CD4-positive, alpha-beta T cell treated with Interleukin-1 beta for 1 hour (primary cell): ENCODE measurements around the gene CDON.

Source experiments
- DNase-seq, 2 donors: peaks; one replicate each; pipeline ENCODE4 v3.0.0-alpha.2; 2020 to 2022

Gene CDON

GRCh38 chr11:125954945-125955640 is 107.6 kb downstream of the CDON start:
- no peak for DNase-seq

DNA sequence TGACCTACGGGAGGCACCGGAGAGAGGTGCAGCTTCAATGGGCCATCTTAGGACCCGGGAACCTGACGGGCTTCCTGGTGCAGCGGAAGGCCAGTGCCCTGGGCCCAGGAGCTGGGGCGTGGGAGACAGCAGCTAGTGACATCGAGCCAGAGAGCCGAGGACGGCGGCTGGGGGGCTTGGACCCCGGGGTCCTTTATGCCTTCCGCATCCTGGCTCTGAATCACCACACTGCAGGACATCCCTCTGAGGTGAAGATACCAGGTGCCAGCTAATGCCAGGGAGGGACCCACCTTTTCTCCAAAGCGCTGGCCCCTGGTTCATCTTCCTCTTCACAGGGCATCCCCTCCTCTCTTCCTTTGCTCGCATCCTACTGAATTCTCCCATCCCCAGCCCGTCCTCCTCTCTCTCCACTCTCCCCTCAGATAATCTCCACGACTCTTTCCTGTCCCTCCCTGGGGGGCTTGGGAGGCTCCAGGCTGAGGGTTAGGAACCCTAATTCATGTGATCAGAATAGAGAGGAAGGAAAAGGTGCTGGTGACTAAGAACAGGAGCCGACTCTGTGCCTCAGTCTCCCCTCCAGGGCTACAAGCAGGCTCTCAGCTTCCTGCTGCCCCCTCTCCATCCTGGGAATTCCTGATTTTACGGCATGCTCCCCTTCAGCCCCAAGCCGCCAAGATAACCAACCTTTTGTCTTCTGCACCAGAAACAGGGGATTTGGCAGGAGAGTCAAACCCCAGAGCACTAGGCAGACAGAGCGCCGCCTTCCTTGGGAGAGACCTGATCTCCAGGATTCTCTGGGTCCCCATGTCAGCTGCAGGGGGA is 108.3 kb downstream of the CDON start:
- DNase-seq: no peak

DNA sequence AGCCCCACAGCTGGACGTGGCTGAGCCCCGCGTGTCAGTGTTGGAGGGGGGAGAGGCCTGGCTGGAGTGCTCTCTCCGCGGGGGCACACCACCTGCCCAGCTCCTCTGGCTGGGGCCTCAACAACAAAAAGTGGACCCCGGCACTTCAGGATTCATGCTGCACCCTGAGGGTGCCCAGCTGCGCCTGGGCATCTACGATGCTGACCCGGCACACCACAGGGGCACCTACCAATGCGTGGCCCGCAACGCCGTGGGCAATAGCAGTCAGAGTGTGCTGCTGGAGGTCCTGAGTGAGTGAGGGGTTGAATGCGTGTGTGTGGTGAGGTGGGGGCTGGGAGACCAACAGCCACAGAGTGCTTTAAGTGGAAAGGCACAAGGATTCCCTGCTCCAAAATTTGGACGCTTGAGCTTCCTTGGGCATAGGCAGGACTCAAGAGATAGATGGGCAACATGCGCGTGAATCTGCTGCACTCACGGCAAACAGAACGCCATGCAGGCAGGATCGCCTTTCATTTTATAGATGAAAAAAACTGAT is 109.2 kb downstream of the CDON start:
- DNase-seq: no peak

DNA sequence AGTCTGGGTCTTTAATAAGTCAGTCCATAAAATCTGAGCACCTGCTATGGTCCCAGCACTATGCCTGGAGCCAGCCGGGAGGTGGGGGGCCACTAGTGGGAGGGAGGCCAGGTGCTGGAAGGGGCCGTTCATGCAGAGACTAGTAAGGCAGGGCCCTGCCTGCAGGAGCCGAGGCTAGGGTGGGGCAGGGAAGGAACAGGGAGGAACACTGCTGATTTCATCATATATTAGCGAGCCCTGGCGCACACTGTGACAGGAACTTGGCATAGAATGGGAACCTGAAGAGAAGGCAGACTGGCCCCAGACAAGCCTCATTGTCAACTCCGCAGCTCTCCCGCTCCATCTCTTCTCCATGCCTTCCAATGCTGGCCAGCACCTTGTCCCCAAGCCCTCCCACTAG is 109.7 kb downstream of the CDON start:
- DNase-seq: no peak

DNA sequence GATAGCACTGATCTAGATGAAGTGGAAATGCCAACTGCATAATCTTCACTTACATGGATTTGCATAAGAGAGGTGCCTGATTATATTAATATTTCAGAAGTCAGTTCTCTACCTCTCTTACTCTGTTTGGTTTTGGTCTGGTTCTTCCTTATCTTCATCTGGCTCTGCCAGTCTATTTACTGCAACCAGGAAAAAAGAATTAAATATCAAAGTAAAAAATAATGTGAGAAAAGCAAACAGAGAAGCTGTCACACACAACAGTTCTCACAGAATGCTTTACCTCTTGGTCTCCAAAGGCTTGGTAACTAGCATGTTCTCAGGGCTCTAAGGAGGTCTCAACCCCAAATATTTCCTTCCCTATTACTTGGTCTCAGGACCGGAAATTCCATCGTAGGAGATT is 110.1 kb downstream of the CDON start:
- DNase-seq: no peak

DNA sequence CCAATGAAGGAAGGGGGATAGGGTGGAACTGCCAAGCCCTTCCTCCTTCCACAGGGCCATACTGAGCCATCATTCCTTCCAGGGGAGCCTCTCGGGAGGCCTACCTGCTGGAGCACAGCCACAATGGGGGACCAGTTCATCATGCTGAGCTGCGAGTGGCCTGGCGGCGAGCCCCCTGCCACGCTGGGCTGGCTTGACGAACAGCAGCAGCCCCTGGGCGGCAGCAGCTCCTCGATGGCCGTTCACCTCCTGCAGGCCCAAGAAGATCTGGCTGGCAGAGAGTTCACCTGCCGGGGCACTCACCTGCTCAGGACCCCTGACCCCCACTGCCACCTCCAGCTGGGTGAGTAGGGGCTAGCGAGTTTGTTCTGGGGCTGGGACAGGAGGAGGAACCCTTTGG is 110.9 kb downstream of the CDON start:
- no peak for DNase-seq

DNA sequence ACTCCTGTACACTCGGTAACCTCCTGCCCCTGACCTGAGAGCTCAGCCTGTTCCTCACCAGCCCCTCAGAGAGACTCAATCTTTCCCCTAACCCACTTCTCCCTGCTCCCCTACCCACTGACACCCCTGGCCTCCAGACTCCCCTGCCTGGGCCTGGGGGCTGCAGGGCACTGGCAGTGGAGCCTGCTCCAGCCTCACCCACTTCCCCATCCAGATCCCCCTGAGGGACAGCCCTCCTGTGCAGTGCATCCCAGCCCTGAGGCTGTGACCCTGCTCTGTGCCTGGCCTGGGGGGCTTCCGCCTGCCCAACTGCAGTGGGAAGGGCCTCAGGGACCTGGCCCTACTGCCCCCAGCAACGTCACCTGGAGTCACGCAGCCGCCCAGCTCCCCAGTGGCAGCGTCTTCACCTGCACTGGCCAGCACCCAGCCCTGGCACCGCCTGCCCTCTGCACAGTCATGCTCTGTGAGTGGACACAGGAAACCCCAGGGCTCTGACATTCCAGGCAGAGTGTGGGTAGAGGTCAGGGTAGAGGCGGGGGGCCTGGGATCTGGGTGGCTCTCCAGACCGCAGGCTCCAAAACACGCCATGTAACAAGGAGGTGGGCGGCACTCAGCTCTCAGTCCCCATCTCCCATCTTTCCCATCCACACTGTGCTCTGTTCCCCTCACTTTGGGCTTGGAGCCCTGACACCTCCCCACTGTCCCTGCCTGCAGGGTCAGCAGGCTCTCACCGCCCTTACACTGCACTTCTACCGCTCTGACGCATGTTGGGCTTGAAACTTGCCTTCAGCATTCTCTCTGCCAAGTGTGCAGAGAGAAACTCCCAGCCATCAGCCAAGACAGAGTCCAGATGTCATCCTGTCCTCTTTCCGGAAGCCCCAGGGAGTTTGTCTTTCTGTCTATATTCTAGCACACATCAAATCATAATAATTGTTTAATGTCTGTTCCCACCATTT is 111.7 kb downstream of the CDON start:
- no peak for DNase-seq

GRCh38 chr11:125950178-125950490 is 112.5 kb downstream of the CDON start:
- DNase-seq: no peak

- DNase-seq: no peak
Observed at GRCh38 chr11:125949271-125950177, 113.1 kb downstream of the CDON start.

DNA sequence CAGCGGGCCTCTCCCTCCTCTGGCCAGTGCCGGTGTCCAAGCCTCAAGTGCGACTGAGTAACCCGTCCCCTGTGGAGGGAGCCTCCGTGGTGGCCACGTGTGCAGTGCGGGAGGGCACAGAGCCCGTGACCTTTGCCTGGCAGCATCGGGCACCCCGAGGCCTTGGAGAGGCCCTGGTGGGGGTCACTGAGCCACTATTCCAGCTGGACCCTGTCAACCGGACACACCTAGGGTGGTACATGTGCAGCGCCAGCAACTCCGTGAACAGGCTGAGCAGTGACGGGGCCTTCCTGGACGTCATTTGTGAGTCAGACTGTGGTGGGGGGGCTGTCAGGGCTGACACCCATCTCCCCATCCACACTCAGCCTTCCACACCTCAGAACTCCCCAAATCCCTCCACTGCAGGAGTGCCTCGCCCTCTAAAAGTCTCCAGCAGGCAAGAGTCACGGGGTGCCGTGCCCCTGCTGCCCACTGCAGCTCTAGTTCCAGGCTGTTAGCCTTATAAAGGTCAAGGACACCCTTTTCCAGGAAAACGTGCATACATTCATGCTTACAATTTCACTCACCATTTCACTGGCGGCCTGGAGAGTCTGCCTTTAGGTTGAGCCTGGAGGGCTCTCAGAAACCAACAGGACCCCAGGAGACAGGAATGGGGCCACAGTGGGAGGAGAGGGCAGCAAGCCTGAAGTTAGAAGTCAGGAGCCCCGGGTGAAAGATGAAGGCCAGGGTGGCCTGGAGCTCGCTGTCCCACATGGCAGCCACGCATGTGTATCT is 114.2 kb downstream of the CDON start:
- DNase-seq: no peak

DNA sequence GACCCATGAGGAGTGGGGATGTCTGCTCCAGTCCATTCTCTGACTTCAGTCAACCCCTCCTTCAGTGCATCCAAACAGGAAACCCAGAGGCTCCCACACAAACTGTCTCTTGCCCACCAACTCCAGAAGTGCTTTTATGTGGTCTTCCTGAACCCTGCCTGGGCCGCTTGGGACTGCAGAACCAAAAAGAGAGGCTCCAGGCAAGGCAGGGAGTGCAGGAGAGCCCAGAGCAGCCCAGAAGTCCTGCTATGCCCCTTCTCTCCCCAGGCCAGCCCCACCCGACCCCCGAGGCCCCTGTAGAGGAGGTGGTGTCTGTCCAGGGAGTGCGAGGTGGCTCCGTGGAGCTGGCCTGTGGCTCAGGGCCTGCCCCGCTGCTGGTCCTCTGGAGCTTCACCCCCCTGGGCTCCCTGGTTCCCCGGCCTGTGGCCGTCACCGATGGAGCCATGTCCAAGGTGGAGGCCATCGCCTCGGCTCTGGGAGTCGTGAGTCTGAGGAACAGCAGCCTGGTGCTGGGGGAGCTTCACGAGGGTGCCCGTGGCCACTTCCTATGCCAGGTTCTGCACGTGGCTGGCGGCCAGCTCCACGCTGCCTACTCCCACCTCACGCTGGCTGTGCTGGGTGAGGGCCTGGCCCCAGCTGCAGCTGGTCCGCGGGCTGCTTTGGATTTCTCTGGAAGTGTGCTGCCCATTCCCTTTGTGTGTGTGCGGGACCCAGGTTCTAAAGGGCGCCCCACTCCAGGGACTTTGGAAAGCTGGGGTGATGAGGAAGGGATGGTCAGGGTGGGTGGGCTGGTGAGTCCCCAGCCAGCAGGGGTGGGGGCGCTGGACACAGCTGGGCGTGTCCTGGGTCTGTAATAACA is 115.0 kb downstream of the CDON start:
- DNase-seq: no peak

DNA sequence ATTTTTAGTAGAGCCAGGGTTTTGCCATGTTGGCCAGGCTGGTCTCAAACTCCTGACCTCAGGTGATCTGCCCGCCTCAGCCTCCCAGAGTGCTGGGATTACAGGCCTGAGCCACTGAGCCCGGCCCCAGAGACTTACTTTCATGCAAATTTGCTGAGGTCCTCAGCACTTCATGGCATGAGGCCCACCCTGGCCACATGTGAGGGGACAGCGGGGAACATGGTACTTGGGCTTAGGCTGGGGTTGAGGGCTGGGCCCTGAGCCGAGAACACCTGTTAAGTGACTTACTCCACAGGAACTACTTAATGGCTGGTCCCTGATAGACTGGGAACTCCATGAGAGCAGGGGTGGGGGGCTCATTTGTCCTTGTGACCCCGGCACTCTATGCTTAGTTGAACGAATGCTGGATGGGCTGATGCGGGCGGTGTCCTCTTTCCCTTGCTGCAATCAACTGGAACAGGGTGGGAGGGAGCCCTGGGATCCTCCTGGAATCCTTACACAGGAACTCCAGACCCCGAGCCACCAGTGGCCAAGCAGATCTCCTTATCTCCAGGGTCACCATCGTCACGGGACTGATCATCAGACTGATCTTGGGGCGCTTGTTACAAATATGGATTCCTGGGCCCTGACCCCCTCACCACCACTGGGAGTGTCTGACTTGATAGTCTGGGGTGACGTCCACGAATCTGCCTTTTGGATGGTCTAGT is 115.8 kb downstream of the CDON start:
- DNase-seq: no peak

DNA sequence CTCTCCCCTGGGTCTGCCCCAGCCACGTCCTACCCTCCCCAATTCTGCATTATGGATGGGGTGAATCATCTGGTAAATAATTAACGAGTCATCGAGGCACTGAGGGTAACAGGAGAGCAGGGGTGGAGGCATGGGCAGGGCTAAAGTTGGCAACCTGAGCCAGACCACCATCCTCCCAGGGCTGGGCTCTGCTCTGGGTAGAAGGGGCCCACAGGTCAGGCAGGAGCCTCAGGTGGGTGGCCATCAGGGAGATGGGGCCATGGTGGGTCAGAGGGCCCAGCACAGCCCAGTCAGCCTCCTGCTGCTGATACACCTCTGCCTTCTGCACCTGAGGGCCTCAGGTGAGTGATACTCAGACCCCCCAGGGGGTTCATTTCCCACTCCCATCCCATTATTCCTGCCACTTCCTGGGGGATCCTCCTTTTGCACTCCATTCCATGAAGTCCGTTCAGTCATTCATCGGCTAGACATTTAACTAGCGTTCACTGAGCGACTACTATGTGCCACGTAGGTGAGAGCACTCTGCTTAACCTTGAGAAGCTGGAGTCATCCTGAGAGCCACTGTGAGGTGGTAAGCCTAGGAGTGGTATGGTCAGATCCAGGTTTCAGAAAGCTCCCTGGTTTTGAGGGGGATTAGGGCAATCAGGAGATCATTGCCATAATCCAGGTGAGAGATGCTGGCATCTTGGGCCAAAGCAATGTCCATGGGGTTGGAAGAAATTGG is 116.7 kb downstream of the CDON start, which contains the start of gene VSIG10L2:
Gene VSIG10L2, plus strand, starts transcription at position 248 of the 724 bp plus-strand sequence. Its CDS starts 12 bp downstream, at position 260.
- no peak for DNase-seq

- no peak for DNase-seq
Observed at GRCh38 chr11:125945011-125945796, 117.5 kb downstream of the CDON start.

GRCh38 chr11:125944350-125945010 is 118.2 kb downstream of the CDON start:
- no peak for DNase-seq

GRCh38 chr11:125943661-125944349 is 118.9 kb downstream of the CDON start:
- no peak for DNase-seq
